GM23338 (cell line): ENCODE results near the gene MGRN1.

Experiments used
- EZH2 ChIP-seq: fragments of 200-600 bp; sonication (generic); IDR thresholded peaks from one replicate; pipeline ENCODE4 v1.8.0; 2017; ENCODE audit warnings: antibody characterized with exemption, mild to moderate bottlenecking, low read depth; ENCODE audit not compliant: unreplicated experiment
- EZH2phosphoT487 ChIP-seq: fragments of 200-600 bp; sonication (generic); IDR thresholded peaks from one replicate; pipeline ENCODE4 v1.8.1; 2018; ENCODE audit warnings: antibody characterized with exemption; ENCODE audit not compliant: unreplicated experiment
- JUNB ChIP-seq: IDR thresholded peaks from one replicate; pipeline ENCODE4 v1.6.1; 2016; ENCODE audit warnings: antibody characterized with exemption; ENCODE audit not compliant: unreplicated experiment
- POLR2AphosphoS5 ChIP-seq: IDR thresholded peaks from 2 replicates; pipeline ENCODE4 v1.6.1; 2016; ENCODE audit warnings: antibody characterized with exemption, low read depth
- ZNF114 ChIP-seq: fragments of 250-450 bp; sonication (Bioruptor Pico); IDR thresholded peaks from 2 replicates; pipeline ENCODE4 v1.5.0; 2020; ENCODE audit warnings: mild to moderate bottlenecking, moderate library complexity
- TF ChIP-seq, protein P1 (sequence below), 2 experiments: fragments of 200-600 bp in 1 of 2; sonication (generic) in 1 of 2; conservative IDR thresholded peaks; 2 replicates each; pipeline versions ENCODE4 v1.5.1 to v1.6.1; 2016 to 2017; ENCODE audit warnings: antibody characterized with exemption in 2 of 2, low read depth in 2 of 2, mild to moderate bottlenecking in 2 of 2, moderate library complexity in 1 of 2

DNA sequence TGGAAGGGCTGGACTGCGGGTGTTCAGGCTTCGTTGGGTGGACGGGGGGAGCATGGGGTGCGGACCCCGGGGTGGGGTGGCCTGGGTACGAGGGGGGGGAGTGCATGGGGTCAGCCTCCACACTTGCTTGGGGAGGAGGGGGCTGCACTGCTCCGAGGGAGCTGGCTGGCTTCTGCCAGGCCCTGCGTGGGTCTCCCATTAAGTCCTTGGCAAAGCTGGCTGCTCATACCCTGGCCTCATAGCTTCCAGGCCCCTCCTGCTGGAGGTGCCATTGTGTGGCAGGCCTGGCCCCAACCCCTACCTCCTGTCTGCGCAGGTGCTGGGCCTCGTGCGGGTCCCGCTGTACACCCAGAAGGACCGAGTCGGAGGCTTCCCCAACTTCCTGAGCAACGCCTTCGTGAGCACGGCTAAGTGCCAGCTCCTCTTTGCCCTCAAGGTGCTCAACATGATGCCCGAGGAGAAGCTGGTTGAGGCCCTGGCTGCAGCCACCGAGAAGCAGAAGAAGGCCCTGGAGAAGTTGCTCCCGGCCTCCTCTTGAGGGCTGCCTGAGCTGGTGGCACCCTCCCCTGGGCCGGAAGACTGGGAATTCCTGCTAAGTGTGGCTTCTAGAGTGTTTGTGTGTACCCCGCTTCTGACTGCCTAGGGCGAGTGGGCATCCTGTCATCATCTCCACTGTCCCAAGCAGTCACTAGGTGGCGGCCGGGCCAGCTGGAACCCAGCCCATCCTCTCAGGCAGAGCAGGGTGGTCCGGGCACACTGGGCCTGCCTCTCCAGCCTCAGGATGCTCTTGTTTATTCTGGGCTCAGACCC is 70.2 kb downstream of the MGRN1 start:
- TF ChIP-seq, protein P1, sequence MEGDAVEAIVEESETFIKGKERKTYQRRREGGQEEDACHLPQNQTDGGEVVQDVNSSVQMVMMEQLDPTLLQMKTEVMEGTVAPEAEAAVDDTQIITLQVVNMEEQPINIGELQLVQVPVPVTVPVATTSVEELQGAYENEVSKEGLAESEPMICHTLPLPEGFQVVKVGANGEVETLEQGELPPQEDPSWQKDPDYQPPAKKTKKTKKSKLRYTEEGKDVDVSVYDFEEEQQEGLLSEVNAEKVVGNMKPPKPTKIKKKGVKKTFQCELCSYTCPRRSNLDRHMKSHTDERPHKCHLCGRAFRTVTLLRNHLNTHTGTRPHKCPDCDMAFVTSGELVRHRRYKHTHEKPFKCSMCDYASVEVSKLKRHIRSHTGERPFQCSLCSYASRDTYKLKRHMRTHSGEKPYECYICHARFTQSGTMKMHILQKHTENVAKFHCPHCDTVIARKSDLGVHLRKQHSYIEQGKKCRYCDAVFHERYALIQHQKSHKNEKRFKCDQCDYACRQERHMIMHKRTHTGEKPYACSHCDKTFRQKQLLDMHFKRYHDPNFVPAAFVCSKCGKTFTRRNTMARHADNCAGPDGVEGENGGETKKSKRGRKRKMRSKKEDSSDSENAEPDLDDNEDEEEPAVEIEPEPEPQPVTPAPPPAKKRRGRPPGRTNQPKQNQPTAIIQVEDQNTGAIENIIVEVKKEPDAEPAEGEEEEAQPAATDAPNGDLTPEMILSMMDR (conservative IDR thresholded peaks at IDR 0.05; ENCODE audit: low read depth in 2 of 2) = peak; percentile 18 to 41; a peak in 3 of 4 replicates
- TF ChIP-seq EZH2 = no peak
- TF ChIP-seq POLR2AphosphoS5 = 0 out of 2 replicates have a peak, but pooled peaks have one; percentile 7
- no peak for TF ChIP-seq EZH2phosphoT487
- TF ChIP-seq JUNB = no peak
- no peak for TF ChIP-seq ZNF114 (CRISPR knock-in tag)
